Measurements from ENCODE around the gene RFX8.

DNA sequence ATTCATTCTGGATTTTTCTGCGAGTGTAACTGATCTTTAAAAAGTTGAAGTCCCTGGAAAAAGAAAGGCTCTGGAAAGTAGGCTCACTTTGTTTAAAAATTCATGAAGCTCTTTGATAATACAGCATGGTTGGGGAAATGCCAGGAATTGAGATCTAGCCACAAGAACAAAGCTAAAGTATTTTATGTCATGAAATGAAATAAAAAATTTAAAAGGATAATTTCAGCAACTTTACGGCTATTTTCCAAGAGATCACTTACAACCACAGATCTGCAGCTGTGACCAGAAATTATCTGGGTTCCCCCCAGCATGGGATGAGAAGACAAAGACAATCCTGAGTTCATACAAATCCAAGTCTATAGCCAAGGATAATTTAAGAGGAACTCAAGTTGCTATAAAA lies 25.3 kb upstream of the RFX8 start:
- TF ChIP-seq, protein P1, sequence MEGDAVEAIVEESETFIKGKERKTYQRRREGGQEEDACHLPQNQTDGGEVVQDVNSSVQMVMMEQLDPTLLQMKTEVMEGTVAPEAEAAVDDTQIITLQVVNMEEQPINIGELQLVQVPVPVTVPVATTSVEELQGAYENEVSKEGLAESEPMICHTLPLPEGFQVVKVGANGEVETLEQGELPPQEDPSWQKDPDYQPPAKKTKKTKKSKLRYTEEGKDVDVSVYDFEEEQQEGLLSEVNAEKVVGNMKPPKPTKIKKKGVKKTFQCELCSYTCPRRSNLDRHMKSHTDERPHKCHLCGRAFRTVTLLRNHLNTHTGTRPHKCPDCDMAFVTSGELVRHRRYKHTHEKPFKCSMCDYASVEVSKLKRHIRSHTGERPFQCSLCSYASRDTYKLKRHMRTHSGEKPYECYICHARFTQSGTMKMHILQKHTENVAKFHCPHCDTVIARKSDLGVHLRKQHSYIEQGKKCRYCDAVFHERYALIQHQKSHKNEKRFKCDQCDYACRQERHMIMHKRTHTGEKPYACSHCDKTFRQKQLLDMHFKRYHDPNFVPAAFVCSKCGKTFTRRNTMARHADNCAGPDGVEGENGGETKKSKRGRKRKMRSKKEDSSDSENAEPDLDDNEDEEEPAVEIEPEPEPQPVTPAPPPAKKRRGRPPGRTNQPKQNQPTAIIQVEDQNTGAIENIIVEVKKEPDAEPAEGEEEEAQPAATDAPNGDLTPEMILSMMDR (IDR thresholded peaks at IDR 0.05; ENCODE audit: borderline replicate concordance, extremely low read depth, low read length, poor library complexity, severe bottlenecking): no peak
- TF ChIP-seq EZH2 (IDR thresholded peaks at IDR 0.05; ENCODE audit: borderline replicate concordance, low read depth, low read length, severe bottlenecking): no peak

Measured in DND-41 (cell line).